Midbrain (tissue), 1 donor: ENCODE results near the gene ZNF592.
A peak's percentile ranks its signal among the peaks of the same experiment; 100 is the strongest.

ENCODE experiments used
- DNase-seq: peaks from one replicate; lab custom pipeline; 2025; lab: John Stamatoyannopoulos, UW

The ZNF592 gene

DNA sequence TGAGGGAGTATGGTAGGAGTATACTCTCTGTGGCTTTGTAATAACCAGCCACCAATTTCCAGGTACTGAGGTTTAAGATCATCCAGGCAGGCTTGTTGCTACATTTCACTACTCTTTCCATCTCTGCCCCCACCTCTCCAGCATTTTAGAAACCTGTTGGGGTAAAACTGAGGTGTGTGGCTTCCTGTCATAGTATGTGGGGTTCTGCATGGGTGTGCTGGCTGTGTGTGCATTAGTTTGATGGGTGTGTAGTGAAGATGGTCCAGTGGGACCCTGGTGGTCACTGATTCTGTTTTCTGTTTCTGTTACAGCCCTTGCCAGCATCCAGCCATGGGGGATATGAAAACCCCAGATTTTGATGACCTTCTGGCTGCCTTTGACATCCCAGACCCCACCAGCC lies 34.0 kb downstream of the ZNF592 start:
- no peak for DNase-seq

DNA sequence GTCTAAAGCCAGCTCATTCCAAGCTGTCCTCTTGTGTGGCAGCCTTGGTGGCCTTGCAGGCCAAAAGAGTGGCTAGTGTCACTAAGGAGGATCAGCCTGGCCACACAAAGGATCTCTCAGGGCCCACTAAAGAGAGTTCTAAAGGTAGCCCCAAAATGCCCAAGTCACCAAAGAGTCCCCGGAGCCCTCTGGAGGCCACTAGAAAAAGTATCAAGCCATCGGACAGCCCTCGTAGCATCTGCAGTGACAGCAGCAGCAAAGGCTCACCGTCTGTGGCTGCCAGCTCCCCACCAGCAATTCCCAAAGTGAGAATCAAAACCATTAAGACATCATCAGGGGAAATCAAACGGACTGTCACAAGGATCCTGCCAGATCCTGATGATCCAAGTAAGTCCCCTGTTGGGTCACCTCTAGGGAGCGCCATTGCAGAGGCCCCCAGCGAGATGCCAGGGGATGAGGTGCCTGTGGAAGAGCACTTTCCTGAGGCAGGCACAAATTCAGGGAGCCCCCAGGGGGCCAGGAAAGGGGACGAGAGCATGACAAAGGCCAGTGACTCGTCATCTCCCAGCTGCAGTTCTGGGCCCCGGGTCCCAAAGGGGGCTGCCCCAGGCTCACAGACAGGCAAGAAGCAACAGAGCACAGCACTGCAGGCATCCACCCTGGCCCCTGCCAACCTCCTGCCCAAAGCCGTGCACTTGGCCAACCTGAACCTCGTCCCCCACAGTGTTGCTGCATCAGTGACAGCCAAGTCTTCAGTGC lies 35.3 kb downstream of the ZNF592 start:
- DNase-seq, result no peak

DNA sequence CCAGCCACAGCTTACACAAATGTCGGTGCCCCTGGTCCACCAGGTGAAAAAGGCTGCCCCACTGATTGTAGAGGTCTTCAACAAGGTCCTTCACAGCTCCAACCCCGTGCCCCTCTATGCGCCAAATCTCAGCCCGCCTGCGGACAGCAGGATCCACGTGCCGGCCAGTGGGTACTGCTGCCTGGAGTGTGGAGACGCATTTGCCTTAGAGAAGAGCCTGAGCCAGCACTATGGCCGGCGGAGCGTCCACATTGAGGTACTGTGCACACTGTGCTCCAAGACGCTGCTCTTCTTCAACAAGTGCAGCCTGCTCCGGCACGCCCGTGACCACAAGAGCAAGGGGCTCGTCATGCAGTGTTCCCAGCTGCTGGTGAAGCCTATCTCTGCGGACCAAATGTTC lies 35.9 kb downstream of the ZNF592 start:
- DNase-seq, result no peak

DNA sequence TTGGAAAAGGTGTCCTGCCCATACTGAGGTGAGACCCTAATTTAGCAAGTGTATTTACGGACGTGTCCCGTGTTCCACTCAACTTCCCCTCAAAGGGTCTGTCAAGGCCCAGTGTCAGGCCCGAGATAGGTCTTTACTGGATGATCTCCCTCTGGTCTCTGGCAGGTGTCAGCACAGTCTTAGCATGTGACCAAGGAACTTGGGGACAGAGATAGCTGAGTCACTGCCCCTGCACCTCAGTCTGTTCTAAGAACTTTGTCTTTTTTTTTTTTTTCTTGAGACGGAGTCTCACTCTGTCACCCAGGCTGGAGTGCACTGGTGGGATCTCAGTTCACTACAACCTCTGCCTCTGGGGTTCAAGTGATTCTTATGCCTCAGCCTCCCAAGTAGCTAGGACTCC lies 36.7 kb downstream of the ZNF592 start:
- DNase-seq, result no peak

DNA sequence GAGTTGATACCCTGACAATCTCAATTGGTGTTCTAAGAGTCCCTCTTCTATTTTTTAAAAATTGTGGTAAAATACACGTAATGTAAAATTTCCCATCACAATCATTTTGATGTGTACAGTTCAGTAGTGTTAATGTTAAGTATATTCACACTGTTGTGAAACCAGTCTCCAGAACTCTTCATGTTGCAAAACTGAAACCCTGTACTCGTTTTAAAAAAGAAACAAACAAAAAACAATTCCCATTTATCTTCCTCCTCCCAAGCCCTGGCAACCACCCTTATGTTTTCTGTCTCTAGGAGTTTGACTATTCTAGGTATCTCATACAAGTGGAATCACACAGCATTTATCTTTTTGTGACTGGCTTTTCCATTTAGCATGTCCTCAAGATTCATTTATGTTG lies 40.1 kb downstream of the ZNF592 start:
- no peak for DNase-seq

DNA sequence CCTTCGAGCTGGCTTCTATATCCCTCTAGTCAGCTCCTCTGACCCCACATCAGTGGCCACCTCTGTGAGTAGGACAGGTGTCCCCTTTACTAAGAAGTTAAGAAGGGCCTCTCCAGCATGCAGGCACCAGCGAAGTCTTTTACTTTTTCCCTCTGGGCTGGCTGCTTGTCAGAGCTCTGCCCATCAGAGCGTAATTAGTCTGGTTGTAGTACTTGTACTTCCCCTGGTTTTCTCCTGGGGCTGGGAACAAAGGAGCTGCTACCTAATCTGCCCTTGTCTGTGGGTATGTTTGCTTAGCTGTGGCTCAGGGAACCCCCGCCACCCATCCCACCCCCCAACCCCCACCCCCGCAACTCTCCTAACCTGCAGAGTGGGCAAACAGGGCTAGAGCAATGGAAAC lies 41.4 kb downstream of the ZNF592 start:
- peak; percentile 10 for DNase-seq

DNA sequence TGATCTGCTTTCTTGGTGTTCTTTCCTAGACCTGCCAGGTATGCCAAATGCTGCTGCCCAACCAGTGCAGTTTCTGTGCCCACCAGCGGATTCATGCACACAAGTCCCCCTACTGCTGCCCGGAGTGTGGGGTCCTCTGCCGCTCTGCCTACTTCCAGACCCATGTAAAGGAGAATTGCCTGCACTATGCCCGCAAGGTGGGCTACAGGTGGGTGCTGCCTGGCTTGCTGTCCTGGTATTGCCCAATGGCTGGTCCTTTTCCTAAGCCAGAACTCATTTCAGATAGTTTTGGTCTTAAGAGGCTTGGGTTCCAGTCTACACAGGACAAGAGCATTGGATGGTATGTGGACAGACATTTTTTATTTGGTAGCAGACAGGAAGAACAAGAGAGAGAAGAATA lies 42.3 kb downstream of the ZNF592 start:
- no peak for DNase-seq

DNA sequence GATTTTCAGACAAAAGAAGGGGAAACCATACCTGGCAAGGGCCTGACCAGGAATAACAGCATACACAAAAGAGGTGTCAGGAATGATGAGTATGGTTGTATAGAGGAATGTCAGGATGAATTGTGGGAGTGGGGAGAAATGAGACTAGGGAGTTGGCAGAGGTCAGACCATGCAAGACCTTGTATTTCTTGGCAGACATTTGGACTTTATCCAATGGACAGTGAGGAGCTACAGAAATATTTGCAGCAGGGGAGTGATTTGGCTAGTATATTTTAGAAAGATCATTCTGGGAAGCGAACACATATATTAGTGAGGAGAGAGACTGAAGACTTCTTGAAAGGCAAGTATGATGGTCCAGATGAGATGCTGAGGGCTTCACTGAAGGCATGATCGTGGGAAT lies 43.4 kb downstream of the ZNF592 start:
- DNase-seq, result no peak

DNA sequence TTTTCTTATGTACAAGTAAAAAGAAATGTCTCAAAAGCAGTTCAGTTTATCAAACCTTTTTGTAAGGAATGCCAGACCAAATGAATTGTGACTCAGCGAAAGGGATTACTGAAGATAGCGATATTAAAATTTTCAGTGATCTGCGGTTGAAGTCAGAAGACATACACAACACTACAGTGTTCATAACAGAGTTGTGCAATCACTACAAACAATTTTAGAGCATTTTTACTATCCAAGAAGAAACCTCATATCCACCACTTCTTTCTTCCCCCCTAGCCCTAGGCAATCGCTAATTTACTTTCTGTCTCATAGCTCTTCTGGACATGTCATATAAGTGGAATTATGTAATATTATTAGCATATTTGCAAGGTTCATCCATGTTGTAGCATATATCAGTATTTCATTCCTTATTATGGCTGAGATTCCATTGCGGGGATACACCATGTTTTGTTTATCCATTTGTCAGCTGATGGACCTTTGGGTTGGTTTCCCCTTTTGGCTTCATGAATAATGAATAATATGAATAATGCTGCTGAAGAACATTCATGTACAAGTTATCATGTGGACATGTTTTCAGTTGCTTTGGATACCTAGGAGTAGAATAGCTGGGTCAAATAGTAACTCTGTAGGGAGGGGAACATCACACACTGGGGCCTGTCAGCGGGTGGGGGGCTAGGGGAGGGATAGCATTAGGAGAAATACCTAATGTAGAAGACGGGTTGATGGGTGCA lies 45.2 kb downstream of the ZNF592 start:
- DNase-seq, result no peak

DNA sequence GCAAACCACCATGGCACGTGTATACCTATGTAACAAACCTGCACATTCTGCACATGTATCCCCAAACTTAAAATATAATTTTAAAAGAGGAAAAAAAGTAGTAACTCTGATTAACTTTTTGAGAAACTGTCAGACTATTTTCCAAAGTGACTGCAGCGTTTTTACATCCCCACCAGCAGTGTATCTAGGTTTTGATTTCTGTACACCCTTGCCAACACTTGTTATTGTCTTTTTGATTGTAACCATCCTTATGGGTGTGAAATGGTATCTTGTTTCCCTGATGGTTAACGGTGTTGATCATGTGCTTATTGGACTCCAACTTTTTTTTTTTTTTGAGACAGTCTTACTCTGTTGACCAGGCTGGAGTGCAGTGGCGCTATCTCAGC lies 45.8 kb downstream of the ZNF592 start:
- DNase-seq, result no peak

DNA sequence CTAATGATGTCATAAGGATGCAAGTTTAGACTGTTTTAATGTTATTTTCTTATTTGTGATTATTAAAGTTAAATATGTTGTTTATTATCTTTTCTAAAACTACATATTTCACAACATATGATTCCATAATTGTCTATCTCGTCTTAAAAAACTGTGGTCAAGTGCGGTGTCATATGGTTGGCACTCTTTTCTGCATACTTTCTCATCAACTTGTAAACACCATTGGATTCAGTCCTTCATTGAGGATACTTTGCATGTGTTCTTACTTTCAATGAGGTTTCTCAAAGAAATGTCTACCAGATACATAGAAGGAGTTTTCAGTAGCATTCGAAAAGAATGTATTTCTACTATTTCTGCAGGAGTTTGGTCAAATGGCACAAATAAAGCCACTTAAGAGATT lies 46.8 kb downstream of the ZNF592 start:
- no peak for DNase-seq

DNA sequence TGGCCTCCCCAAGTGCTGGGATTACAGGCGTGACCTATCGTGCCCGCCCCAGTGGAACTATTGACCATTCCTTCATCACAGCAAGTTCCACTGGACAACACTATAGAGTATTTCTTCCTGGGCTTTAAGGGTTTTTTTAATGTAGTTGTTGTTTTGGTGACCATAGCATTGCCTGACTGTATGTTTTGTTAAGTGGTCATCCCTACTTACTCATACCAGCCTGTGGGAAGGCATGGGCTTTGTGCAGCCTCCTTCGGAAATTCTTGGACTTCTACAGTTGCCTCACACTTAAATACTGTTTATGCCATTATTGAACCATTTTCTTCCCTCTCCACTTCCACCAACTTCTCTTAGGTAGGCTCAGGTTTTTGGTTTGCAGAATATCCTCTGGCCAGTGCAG lies 48.8 kb downstream of the ZNF592 start:
- no peak for DNase-seq

DNA sequence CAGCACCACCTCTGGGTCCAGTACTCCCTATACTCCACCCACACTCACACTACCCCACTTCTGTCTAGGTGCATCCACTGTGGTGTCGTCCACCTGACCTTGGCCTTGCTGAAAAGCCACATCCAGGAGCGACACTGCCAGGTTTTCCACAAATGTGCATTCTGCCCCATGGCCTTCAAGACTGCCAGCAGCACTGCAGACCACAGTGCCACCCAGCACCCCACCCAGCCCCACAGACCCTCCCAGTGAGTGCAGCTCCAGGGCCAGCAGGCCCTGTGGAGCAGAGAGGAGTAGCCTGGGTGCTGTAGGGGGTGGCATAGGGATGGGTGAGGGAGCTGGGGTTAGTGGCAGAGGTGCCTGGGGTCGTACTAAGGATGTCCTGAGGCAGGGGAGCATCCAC lies 49.4 kb downstream of the ZNF592 start:
- no peak for DNase-seq

DNA sequence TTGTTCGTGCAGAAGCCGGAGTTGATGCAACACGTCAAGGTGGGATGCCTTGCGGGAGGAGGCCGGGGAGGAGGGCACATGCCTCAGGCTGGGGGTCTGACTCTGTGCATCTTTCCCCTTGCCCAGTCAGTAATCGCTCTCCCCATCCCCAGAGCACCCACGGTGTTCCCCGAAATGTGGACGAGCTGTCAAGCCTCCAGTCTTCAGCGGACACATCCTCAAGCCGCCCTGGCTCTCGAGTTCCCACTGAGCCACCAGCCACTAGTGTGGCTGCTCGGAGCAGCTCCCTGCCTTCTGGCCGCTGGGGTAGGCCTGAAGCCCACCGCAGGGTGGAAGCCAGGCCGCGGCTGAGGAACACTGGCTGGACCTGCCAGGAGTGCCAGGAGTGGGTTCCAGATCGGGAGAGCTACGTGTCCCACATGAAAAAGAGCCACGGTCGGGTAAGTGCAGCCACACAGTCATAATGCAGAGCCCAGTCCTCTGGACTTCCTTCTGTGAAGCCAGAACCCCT lies 50.1 kb downstream of the ZNF592 start:
- no peak for DNase-seq

DNA sequence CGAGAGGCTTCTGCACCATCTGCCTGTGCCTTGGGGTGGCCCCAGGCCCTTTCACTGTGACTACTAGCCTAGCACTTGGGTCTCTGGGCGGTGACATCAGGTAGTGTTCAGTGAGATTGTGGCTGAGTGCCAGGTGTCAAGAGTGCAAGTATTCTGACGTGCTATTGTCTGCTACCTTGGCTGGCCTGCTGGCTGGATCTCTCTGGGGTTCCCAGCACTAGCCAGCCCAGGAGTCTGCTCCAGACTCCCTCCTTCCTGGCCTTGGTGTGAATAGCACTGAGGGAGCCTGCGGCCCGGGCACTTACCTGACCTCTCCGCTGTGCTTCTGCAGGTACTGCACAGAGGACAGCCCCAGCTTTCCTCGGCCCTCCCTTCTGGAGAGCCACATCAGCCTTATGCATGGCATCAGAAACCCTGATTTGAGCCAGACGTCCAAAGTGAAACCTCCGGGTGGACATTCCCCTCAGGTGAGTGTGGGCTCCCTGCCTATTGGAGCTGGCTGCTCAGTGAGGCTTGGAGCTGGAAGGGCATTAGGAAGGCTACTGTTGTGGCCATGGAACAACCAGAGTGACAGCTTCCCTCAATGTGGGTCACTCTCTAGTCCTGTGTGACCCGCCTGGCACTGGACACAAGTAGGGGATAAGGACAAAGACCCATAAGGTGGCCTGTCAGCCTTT lies 51.3 kb downstream of the ZNF592 start:
- no peak for DNase-seq

DNA sequence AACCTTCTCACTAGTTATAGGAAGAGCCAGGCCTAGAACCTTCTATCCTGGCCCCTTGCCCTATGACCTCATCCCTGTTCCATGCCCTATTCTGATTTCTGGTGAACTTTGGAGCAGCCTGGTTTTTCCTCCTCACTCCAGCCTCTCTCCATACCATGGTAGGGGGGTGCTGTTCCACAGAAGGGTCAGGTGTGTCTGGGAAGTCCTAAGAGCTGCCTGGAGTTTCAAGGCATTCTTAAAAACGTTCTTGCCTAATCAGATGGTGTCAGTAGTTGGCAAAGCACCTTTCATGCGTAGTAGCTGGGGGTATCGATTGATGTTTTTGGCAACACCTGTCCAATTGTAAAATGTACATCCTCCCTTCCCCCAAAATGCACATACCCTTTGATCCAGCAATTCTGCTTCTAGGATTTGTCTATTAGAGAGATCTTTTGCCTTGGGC lies 52.0 kb downstream of the ZNF592 start:
- DNase-seq, result no peak

DNA sequence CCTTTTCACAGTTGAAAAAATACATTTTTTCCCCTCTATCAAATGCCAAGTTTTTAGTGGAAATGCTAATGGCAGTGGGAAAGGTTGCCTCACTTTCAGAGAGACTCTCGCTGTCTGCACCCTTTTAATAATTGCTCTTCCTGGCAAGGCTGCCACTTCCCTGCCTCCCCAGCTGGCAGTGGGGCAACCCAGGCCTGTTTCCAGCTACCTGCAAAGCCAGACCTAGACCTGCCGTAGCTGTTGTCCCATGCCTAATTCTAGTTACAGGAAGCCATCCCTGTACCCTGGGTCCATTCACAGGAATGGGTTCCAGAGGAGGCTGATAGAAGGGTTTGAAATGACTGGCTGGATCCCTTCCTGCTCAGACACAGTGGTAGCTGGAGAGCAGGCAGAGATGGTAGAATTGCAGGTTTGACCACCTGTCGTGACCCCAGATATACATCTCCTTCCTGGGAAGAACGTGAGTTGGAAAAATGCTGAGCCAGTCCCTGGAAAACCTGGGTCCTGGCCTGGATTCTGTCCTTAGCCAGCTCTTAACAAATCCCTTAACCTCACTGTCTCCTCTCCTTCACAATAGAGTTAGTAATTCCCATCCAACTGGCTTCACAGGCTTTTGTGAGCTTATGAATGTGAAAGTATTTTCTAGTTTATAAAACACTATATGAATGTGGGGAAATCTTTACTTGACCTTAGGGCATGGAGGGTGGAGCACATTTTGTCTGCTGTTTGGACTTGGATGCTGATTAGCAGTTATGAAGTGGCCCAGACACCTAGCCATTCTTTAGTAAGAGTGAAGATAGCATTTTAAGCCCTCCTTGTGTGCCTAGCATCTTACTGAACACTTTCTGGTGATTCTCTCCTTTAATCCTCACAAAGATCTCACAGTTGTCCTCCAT lies 55.9 kb downstream of the ZNF592 start:
- no peak for DNase-seq

DNA sequence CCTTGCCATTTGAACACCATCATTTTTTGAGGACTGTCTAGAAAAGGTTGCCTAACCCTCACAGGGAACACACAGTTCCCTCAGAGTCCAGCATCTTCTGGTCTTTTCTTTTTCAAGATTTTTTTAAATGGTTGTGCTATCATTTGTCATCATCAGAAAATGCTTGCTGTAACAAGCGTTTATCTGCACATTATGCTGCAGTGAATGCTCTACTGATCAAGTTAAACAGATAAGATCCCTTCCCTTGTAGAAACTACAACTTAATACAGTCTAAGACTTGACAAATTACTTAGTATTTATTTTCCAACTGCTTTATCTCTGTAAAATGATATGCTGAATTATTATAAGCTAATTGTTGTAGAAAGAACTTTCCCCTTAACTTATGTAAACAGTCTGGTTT lies 56.8 kb downstream of the ZNF592 start:
- no peak for DNase-seq

DNA sequence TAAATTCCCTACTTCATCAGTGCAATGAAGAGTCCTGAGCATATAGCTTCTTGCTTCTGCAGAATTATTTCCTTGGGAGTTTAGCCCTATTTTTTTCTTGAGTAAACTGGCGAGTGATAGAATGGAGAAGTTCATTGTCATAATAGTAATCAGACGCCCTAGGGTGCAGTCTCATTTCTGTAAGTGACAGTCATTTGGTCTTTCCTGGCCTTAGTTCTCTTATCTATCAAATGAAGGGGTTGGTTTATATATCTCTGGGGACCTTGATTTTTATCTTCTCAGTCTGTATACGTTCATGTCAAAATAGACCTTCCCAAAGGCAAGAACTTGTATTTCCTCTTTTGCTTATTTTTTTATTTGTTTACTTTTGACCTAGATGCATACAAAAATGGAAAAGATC lies 58.8 kb downstream of the ZNF592 start:
- DNase-seq, result no peak

DNA sequence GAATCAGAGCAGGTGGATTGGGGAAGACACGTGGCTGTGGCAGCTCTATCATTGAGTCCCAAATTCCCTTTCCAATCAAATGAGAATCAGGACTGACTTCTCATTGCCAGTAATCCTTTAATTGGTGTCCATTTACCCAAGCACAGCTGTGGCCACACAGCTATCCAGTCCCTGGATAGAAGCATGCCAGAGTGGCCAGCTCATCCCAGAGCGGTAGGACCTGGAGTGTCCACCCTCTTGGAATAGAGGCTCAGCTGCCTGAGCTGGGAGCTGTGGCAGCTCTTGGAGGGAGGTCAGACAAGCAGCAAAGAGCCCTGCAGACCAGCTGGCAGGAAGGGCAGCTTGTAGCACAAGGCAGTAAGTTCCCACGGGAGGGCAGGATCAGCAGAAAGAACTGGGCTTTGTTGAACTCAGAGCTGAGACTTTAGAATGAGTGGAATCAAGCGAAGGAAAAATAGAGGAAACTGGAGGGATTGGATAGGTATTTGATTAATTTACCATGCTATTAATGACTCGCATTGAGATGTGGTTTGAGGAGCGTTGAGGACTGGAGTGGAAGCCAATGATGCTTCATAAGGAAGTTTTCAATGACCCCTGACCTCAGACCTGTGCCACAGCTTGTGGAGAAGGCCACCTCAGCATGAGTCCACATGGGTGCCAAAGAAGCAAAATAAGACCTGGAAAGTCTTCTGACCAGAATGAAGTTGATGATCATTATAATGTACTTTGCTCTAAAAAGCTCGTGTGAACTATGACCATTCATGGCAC lies 61.9 kb downstream of the ZNF592 start:
- DNase-seq, result no peak

DNA sequence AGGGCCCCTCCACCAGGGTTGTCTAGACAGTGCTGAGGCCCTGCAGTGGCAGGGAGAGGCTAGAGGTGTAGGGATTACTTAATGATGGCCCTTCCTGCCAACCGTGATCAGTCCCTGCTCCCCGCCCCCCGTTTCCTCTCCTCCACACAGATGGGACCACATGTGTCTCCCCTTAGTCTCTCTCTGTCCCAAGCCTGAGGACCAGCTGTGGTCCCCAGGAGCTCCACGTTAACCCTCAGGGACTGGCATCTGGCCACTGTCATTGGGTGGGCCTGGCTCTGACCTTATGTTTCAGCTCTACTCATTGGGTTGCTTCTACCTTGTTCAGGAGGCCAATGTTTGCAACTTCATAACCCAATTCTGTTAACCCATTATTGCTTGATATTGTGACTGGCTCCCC lies 62.8 kb downstream of the ZNF592 start:
- no peak for DNase-seq
